Activated CD4-positive, alpha-beta T cell treated with anti-CD3 and anti-CD28 coated beads, Interleukin-2, amount 10 ng/mL, durations not matched to agents 7 days and 5 days (primary cell): ENCODE data around the gene OPCML. TPM values are rescaled to one million over a fixed set of nuclear protein-coding genes. Genes with fewer than 3 reads are reported as not detected.

Source experiments
- CTCF ChIA-PET: fragments of 350-600 bp; sonication (Branson Sonifier 250); formaldehyde crosslinking; loops from one replicate; lab custom pipeline; 2021; ENCODE audit warnings: antibody characterized with exemption; lab: Charles Lee
- POLR2A ChIA-PET: fragments of 350-600 bp; sonication (Branson Sonifier 250); formaldehyde crosslinking; loops from one replicate; lab custom pipeline; 2021; ENCODE audit warnings: antibody characterized with exemption; lab: Charles Lee
- DNase-seq: peaks from one replicate; pipeline ENCODE4 v3.0.0-alpha.2; 2020
- H3K27ac Mint-ChIP-seq: one replicate; pipeline ENCODE4 v1.8.0; 2021; ENCODE audit warnings: mild to moderate bottlenecking, moderate library complexity, mixed read lengths
- H3K27me3 Mint-ChIP-seq: one replicate; pipeline ENCODE4 v1.8.0; 2021; ENCODE audit warnings: mixed read lengths
- H3K36me3 Mint-ChIP-seq: one replicate; pipeline ENCODE4 v1.8.0; 2021; ENCODE audit warnings: low read depth, mixed read lengths
- H3K4me1 Mint-ChIP-seq: one replicate; pipeline ENCODE4 v1.8.0; 2021; ENCODE audit warnings: mixed read lengths
- H3K4me3 Mint-ChIP-seq: one replicate; pipeline ENCODE4 v1.8.0; 2021; ENCODE audit warnings: mild to moderate bottlenecking, moderate library complexity, mixed read lengths
- H3K9me3 Mint-ChIP-seq: one replicate; pipeline ENCODE4 v1.8.0; 2021; ENCODE audit warnings: mixed read lengths
- total RNA-seq, 2 experiments: library from RNA; stranded (reverse); gene quantifications; one replicate each; pipeline ENCODE4 v1.2.3, GENCODE V29; 2021

The OPCML gene
- total RNA-seq, 2 experiments from 2014 or later, result not detected

DNA sequence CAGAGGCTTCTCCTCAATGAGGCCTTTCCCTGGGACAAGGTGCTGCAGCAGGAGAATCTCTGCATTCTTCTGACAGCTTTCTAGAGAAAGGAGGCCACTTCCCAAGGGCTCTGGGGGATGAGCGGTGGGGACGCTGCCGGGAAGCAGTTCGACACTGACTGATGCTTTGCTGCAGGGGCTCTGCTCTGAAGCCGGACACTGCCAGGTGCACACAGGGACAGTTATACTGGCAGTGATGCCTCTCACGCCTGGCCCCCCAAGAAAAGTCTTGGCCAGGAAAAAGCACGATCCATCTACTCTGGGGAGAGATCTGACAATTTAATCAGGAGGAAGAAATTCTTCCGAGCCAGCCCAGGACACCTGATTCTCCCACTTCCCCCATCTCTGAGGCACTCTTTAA, 456.9 kb downstream of the OPCML start:
- Mint-ChIP-seq H3K9me3 (no peaks in the 10 kb centered on the region), H3K36me3 (no peaks in the 10 kb centered on the region), H3K4me3 (no peak overlapping the region), H3K4me1 (no peaks in the 10 kb centered on the region), H3K27me3 (peaks cover 2% of the 10 kb centered on the region), H3K27ac (no peak overlapping the region)
- DNase-seq, result no peak
- CTCF ChIA-PET, result no interaction called here
- POLR2A ChIA-PET, result no interaction called here

DNA sequence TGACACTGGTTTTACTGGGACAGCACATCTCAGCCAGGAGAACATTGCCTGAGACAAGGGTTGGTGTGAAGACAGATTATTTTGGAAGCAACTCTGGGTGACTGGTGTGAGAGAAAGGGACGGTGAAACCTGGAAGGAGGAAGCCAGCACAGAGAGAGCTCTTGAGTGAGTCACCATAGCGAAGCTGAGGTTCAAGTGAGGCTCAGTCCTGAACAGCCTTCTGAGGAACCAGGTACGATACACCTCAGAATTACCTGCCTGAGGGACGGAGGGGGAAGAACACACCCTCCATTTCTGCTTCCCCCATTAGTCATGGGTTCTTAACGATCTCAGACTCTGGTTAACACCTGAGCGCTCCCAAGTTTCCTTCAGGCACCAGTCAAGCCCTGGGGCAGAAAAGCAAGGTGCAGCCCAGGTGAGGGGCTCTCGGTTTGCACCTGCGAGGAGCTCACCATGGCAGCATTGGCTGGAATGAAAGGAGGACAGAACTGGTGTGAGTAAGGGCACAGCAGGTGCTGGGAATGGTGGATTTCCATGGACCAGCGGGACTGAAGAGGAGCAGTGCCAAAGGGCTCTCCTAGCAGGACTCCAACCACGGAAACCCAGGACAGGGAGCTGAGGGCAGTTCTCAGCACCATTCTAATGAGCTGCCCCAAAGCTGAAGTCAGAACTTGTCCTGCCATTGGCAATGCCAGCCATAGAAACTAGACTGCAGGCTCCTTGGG, 459.3 kb downstream of the OPCML start:
- POLR2A ChIA-PET, result no interaction called here
- Mint-ChIP-seq H3K27ac (no peak overlapping the region), H3K9me3 (no peaks in the 10 kb centered on the region), H3K36me3 (no peaks in the 10 kb centered on the region), H3K27me3 (peaks cover 2% of the 10 kb centered on the region), H3K4me1 (no peaks in the 10 kb centered on the region), H3K4me3 (no peak overlapping the region)
- no peak for DNase-seq
- CTCF ChIA-PET, result no interaction called here

DNA sequence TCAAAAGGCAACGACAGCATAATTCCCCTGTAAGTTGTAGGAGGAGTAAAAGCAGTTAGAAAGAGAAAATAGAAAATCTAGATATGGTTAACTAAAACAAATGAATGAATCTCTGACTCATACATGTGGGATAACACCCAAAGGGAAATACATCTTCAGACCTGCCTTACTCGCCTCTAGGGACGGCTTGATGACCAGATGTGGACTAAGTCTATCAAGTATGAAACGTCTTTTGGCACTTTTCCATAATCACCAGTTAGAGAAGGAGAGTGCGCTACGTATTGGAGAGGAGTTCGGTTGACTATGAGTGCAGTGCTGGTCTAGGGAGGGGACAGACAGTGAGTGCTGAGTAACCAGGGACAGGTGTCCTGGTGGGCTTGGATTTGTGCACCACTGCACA, 459.9 kb downstream of the OPCML start:
- Mint-ChIP-seq H3K27me3 (no peaks in the 10 kb centered on the region), H3K4me1 (no peaks in the 10 kb centered on the region), H3K9me3 (no peaks in the 10 kb centered on the region), H3K36me3 (no peaks in the 10 kb centered on the region), H3K27ac (no peak overlapping the region), H3K4me3 (no peak overlapping the region)
- ChIA-PET CTCF (no interaction called here), POLR2A (no interaction called here)
- DNase-seq, result no peak

DNA sequence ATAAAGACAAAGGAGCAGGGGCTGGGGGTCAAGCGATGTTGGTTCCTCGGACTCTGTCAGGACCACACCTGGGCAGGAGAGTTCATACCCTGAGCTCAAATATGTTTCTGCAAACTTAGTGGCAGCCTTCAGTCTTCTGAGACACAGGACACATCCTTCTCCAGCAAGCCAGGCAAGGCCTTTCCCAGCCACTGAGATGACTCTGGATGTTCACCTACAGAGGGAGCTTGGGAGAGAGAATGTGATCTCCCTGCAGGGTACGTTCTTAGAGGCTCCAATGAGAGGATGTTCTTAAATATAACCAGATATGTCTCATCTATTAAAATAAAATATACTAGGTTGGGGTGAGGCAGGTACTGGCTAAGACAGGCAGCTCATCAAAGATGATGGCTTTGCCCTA, 461.5 kb downstream of the OPCML start:
- peaks cover 3% of the 10 kb centered on the region for H3K27me3 Mint-ChIP-seq
- ChIA-PET POLR2A (no interaction called here), CTCF (interaction anchor here (1.5 kb wide), 1 partner anchor 10 kb away, joined by 4 read pairs; no protein-coding TSS in a partner anchor)
- no peak overlapping the region for H3K27ac Mint-ChIP-seq
- DNase-seq, result no peak
- H3K4me1 Mint-ChIP-seq, result no peaks in the 10 kb centered on the region
- H3K4me3 Mint-ChIP-seq, result no peak overlapping the region
- H3K36me3 Mint-ChIP-seq, result no peaks in the 10 kb centered on the region
- H3K9me3 Mint-ChIP-seq, result no peaks in the 10 kb centered on the region

DNA sequence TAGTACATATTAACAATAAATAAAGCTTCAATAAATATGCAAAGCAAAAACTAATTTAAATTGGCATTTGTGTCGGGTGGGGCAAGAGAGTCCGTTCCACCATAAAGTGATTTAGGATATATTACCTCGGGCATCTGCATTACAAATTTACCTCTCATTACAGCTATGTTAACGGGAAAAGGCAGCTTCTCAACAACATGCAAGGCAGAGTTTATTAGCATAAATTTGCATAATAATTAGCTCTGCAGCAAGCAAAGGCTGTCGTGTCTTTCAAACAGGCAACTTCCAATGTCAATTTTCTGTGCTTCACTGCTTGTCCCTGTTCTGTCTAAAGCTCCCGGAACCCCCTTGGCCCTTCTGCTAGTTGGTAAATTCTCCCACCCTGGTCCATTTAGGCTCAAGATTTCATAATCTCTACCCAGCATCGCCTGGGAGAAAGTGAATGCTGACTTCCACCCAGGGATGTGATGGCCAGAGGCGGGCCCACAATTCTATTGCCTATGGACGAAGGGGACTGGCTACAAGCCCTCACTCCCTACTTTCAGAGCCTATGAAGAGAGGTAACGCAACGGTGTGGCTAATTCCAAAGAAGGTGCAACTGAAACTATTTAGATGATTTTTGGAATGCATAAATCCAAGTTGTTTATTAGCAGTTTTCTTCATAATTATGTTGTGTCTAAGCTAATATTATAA, 462.1 kb downstream of the OPCML start:
- H3K27me3 Mint-ChIP-seq, result peaks cover 3% of the 10 kb centered on the region
- CTCF ChIA-PET, result interaction anchor here (1.5 kb wide), 1 partner anchor 10 kb away, joined by 4 read pairs; no protein-coding TSS in a partner anchor
- no peak for DNase-seq
- H3K4me1 Mint-ChIP-seq, result no peaks in the 10 kb centered on the region
- no peaks in the 10 kb centered on the region for H3K9me3 Mint-ChIP-seq
- H3K27ac Mint-ChIP-seq, result no peak overlapping the region
- no peak overlapping the region for H3K4me3 Mint-ChIP-seq
- POLR2A ChIA-PET, result no interaction called here
- no peaks in the 10 kb centered on the region for H3K36me3 Mint-ChIP-seq

DNA sequence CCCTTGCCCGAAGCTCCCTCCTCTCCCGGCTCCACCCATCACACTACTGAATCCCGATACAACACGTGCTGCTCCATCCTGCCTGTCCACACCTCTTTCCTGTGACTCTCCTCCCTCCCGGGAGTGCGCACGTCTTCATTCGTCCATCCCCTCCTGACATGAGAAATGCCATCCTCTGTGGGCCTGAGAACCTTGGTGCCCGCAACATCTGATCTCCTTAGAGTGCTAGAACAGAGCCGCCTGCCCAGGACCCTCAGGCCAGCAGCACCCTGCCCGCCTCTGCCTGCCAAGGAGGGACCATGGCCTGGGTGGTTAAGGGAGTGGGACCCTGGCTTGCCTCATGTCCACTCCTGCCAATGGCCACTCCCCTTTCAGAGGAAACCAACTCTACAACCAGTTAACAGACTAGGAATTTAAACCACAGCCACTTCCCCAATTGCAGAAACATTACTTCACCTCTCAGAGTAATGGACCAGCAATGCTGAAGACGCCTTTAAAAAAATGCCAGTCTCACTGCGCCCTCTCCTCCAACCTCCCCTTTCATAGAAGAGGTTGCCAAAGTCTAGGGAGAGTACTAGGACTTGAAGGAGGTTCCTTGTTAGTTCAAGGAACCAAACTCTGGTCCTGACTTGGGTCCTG, 466.3 kb downstream of the OPCML start:
- Mint-ChIP-seq H3K36me3 (no peaks in the 10 kb centered on the region), H3K4me3 (no peak overlapping the region), H3K27ac (no peak overlapping the region), H3K4me1 (peaks cover 9% of the 10 kb centered on the region), H3K27me3 (peaks cover 23% of the 10 kb centered on the region), H3K9me3 (no peaks in the 10 kb centered on the region)
- POLR2A ChIA-PET, result no interaction called here
- CTCF ChIA-PET, result no interaction called here
- no peak for DNase-seq

DNA sequence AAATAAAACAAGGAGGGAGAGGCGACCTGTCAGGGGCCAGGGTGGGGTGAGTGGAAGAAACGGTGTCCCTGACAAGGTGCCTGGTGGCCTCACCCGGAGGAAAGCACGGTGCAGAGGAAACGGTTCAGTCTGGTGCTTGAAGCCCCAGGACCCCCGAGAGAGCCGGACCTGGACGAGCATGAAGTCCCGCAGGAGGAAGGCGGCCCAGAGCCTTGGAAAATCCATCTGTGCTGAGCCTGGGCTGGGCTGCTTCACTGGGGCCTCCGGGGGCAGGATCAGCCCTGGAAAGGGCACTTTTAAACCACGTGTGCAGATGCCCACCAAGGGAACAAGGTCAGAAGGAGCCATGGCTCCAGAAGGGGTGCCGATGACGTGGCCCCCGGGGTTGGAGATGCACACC, 467.3 kb downstream of the OPCML start:
- H3K4me3 Mint-ChIP-seq, result no peak overlapping the region
- ChIA-PET POLR2A (no interaction called here), CTCF (no interaction called here)

DNA sequence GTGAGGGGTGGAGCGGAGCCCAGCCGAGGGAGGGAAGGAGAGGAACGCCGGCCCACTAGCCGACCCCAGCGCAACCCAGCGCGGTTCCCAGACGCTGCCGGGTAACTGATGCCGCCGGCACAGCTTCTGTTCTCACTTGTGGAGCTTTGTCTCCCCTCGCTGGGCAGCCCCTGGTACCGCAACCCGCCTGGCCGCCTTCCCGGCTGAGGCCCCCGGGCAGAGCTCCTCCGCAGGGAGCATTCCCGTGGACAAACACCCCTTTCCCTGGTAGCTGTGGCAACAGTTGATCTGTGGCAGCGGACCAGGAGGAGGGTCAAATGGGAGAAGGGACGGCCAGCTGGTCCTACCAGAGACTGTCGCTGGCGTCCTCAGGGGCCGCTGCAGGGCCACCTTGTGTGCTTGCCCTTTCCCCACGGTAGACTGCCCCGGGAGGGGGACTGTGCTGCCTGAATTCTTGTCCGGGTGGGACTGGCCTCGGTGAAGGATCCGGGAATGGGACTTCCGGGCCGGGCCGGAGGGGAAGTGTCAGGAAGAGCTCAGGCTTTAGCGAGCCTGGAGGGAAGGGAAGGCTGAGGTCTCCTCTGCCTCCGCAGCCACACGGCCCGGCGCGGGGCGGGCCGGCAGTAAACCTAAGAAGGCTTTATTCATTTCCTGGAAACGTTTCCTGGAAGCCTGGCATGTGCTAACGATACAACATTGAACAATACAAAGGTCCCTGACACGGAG, 468.0 kb downstream of the OPCML start:
- Mint-ChIP-seq H3K4me3 (no peak overlapping the region), H3K4me1 (peaks cover 9% of the 10 kb centered on the region)

More for the DNA sequence above, 467.3 kb downstream of the OPCML start:
- Mint-ChIP-seq H3K9me3 (no peaks in the 10 kb centered on the region), H3K36me3 (no peaks in the 10 kb centered on the region), H3K27ac (no peak overlapping the region), H3K27me3 (peaks cover 23% of the 10 kb centered on the region), H3K4me1 (peaks cover 9% of the 10 kb centered on the region)
- DNase-seq, result no peak

DNA sequence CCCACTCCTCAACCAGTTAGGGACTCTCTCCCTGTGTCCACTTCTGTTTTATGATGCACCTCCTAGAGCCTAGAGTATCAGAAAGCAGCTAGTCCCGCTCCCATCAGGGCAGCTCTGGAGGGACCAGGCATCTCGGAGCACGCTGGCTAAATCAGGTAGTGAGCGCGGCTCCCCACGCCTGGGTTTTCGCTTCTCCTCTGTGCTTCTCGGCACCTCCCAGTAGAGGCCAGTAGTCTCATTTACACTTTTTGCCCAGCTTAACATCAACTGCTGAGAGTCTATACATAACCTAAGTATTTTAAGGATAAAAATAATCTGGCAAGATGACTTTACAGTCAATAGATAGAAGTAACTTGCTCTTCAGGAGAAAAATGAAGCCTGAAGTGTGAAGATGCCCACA, 473.8 kb downstream of the OPCML start:
- Mint-ChIP-seq H3K9me3 (no peaks in the 10 kb centered on the region), H3K4me1 (no peaks in the 10 kb centered on the region), H3K36me3 (no peaks in the 10 kb centered on the region), H3K4me3 (no peak overlapping the region), H3K27ac (no peak overlapping the region), H3K27me3 (peaks cover 9% of the 10 kb centered on the region)
- no peak for DNase-seq
- CTCF ChIA-PET, result no interaction called here
- POLR2A ChIA-PET, result no interaction called here

More for the DNA sequence above, 468.0 kb downstream of the OPCML start:
- CTCF ChIA-PET, result no interaction called here
- no peak for DNase-seq
- Mint-ChIP-seq H3K27ac (no peak overlapping the region), H3K27me3 (peaks cover 23% of the 10 kb centered on the region), H3K9me3 (no peaks in the 10 kb centered on the region), H3K36me3 (no peaks in the 10 kb centered on the region)
- POLR2A ChIA-PET, result no interaction called here

DNA sequence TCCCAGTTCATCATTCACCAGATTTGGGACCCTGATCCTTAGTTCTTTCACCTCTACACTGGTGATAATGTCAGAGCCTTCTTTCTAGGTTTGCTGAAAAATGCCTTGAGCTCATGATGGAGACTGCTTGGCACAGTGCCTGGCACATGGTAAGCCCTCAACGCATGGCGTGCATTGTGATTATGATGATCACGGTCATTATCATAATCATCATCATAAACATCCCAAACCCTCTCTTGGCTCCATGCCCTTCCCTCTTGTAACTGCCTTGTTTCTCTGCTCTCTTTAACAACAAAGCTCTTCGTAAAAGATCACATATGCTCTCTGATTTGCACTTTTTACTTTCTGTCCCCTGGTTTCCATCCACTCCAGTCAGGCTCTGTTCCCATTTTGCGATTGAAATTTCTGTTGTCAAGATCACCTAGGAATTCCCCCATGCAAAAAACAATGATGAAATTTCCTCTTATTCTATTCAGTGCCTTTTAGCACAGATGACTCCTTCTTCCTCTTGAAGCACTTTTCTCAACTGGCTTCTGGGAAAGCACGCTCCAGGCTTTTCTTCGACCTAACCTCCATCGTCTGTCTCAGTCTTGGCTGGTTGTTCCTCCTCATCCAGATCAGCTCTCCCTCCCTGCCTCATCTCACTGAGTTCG, 479.1 kb downstream of the OPCML start:
- H3K4me1 Mint-ChIP-seq, result no peaks in the 10 kb centered on the region
- H3K4me3 Mint-ChIP-seq, result no peak overlapping the region
- ChIA-PET CTCF (no interaction called here), POLR2A (no interaction called here)
- DNase-seq, result no peak
- H3K27me3 Mint-ChIP-seq, result no peaks in the 10 kb centered on the region
- H3K9me3 Mint-ChIP-seq, result no peaks in the 10 kb centered on the region
- H3K36me3 Mint-ChIP-seq, result no peaks in the 10 kb centered on the region
- H3K27ac Mint-ChIP-seq, result no peak overlapping the region

DNA sequence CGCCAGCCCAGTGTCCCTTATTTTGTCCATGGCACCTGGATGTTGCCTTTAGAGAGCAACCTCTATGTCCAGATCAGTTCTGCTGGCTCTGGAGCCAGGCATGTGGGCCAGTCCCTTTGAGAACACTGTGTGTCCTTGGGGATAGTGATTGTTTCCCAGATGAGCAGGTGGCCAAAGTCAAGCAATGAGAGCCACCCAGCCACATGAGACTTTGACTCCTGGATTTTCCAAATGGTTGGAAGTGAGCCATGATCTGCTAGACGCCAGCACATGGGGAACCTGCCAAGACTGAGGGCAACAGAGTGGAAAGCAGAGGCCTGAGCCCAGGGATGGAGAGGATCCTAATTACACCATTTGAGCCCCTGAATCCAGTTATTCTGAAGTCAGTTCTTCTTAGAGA, 479.8 kb downstream of the OPCML start:
- POLR2A ChIA-PET, result no interaction called here
- Mint-ChIP-seq H3K9me3 (no peaks in the 10 kb centered on the region), H3K27ac (no peak overlapping the region), H3K36me3 (no peaks in the 10 kb centered on the region), H3K27me3 (no peaks in the 10 kb centered on the region), H3K4me3 (no peak overlapping the region), H3K4me1 (no peaks in the 10 kb centered on the region)
- CTCF ChIA-PET, result no interaction called here
- no peak for DNase-seq

DNA sequence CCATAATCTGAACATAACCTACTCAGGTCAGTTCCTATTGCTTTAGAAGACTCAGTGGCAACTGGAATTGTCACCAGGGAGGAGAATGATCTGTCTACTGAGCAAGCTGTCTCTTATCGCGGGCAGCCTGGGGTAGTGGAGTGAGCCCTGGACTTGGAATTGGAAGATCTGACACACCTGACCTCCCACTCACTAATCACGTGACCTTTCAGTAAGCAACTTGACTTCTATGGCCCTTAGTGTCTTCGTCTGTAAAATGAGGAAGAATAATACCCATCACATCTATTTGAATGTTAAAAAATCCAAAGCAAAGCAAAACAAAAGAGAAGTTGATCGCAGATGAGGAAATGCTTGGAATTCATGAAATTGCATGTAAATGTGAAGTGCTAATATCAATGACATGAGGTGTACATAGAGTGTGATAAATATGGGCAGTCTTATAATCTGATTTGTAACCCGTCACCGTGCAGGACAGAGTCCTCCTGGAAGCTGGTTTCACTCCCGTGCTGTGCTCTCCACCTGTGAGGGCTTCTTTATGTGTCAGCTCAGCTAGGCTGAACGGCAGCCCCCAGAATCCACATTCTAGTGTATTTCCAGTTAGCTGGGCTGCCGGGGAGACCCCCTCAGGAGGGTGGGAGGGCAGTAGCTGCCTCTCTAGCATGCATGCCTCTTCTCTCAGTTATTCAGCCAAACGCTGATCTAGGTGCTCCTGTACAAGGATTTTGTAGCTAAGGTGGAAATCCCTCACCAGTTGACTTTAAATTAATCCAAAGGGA, 482.9 kb downstream of the OPCML start:
- H3K27ac Mint-ChIP-seq, result no peak overlapping the region
- no peaks in the 10 kb centered on the region for H3K9me3 Mint-ChIP-seq
- H3K27me3 Mint-ChIP-seq, result no peaks in the 10 kb centered on the region
- POLR2A ChIA-PET, result no interaction called here
- CTCF ChIA-PET, result interaction anchor here (1.2 kb wide), 1 partner anchor 34 kb away, joined by 3 read pairs; no protein-coding TSS in a partner anchor
- no peaks in the 10 kb centered on the region for H3K36me3 Mint-ChIP-seq
- H3K4me1 Mint-ChIP-seq, result no peaks in the 10 kb centered on the region
- no peak for DNase-seq
- H3K4me3 Mint-ChIP-seq, result no peak overlapping the region
